A204.1 (cell line): ENCODE data around the gene TNN.

Source experiments
- FAIRE-seq: peaks from 2 replicates; lab custom pipeline; 2012; peaks lifted over from hg19 to GRCh38; lab: Jason Lieb, UNC

Gene TNN

DNA sequence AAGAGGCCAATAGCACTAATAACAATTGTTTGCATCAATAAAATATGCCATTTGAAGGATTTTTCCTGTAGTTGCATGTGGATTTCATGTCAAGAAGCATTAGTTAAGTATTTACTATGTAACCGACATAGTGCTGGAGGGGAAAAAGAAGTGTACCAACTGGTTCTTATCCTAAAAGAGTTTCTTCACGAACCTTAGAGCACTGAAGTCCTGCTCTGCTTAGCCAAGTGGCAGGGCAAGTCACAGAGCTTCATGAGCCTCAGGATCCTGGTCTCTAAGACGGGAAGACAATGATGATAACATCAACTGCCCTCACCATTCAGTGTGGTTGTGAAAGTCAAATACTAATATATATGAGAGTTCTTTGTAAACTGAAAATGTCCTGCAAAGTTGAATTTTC is 110.8 kb downstream of the TNN start:
- no peak for FAIRE-seq

DNA sequence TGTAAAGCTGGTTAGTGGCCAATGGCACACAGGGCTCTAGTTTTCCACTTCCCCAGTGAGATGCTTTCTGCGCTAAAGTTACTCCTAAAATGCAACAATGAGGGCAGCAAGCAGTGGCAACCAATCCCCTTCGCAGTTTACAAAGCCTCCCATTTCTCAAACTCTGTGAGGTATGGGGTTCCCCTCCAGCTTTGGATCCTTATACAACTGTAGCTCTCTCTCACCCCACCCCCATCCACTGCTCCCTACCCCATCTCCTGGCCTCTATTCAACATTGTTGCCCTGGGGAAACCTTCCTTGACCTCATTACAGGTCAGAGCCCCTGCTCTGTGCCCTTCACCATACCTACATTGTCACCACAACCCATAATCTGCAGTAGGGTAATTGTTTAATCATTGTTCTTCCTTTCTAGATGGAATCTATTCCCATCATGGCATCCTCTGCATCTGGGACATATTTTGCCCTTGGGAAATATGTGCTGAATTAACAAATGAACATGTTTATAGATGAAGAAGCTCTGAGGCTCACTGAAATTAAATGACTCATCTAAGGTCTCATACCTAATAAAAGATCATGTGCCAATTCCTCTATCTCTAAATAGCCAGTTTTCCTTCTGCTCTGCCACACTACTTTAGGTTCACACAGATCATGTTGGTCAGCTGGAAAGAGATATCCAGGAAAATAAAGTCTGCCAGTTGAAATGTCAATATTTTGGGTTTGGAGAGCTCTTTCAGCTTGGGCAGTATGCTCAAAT is 112.4 kb downstream of the TNN start:
- no peak for FAIRE-seq

DNA sequence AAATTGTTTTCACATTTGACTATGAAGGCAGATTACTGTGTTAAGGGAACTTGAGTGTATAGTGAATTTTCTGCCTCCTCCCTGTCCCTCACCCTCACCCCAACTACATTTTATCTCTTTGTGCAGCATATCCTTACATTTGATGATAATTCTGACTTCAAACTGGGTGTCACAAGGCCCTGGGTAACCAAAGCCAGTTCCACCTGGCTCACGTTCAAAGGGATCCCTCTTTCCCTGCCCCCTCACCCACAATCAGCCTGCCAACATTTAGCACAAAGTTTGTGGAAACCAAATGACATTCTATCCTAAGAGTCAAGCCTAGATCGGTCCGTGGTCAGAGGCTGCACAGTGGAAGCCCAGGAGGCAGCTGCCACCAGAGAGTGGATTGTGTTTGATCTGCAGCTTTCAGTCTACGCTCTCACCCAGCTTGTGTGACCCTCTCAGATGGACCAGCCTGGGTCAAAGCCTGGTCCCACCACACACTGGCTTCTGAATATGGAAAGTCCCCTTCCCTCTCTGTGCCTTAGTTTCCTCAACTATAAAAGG is 114.6 kb downstream of the TNN start:
- no peak for FAIRE-seq

DNA sequence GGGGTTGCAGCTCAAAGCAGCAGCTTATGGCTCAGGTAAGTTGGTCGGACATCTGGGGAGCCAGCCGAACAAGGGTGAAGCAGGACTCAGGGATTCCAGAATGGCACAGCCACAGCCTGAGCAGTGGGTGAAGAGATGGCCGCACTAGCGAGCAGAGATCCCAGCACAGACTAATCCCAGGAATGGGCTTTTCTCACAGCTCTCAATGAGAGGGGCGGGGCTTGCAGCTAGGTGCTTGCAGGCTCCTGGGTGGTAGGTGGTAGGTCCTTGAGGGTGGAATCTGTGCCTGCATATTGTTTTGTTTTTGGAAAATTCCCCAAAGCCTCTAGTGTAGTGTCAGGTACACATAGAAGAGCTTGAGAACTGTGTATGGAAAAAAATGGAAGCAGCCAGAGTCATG is 116.0 kb downstream of the TNN start:
- FAIRE-seq: no peak

DNA sequence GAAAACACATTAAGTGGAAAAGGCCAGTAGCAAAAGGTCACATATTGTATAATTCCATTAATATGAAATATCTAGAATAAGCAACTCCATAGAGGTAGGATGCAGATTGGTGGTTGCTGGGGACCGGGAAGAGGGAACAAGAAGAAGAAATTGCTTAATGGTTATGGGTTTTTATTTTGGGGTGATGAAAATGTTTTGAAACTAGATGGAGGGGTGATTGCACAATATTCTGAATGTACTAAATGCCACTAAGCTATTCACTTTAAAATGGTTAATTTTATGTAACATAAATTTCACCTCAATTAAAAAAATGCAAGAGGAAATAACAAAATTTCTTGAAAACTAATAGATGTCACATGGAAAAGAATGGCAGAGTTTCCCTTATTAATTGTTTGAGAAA is 118.3 kb downstream of the TNN start:
- FAIRE-seq: no peak

DNA sequence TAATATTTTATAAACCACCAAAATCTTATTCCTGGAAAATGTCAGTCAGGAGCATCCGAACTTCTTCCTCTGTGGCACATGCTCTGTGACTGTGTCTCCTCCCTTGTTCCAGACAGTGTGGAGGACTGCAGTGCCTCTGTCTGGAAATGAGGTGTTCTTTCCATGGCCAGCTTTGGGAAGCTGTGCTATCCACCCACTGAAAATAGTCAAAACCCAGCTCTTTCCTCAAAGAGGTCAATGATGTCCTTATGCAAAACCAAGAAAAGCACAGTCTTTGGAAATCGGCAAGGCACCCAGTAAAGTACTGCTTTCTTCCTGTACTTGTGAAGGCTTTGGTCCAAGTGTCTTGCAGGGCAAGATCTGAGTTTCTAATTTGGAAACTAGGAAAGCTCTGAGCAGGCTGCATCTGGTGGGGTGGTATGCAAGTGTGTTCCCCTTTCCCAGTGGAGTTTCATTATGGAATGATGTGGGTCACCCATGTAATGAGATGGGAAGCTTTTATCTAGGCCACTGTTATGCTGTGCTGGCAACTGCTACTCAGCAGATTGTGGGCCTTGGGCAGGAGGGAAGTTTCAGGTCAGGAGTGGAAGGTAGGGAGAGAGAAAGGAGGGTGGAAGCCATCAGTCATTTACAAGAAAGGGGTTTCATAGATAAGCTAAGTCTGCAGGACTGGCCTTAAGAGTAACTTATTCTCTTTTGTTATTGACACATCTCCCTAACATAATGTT is 119.0 kb downstream of the TNN start:
- no peak for FAIRE-seq

DNA sequence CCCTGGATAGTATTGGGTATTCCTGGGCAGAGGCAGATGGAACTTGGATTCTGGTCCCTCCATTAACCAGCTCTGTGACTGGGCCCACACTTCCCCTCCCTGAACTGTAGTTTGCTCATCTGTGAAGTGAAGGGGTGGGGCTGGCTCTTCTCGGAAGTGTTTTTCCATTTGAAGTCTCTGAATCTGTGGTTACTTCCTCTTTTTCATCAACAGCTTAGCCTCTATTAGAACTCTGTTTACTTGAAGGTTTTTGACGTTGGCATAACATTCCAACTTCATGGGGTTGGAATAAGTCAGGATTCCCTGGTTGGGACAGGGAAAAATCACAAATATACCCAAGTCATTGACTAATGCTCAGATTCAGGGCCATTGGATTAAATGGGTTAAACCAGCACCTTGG is 121.3 kb downstream of the TNN start:
- no peak for FAIRE-seq

DNA sequence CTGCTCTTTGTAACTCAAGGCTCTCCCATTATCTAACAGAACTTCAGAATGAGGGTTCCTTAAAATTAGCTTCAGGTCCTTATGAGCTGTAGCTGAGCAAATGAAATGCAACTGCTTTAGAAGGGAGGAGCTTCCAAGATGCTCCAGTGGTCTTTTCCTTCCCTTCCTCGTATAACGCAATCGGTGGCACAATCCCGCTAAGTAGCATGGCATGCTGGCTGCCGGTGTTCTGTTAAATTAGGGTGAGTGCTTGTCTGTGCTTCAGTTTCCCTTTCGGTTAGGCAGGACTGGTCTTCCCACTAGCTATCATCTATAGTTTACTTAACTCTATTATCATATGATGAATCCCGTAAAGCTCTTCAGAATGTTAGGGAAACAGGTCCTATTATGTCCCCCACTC is 124.0 kb downstream of the TNN start:
- no peak for FAIRE-seq

DNA sequence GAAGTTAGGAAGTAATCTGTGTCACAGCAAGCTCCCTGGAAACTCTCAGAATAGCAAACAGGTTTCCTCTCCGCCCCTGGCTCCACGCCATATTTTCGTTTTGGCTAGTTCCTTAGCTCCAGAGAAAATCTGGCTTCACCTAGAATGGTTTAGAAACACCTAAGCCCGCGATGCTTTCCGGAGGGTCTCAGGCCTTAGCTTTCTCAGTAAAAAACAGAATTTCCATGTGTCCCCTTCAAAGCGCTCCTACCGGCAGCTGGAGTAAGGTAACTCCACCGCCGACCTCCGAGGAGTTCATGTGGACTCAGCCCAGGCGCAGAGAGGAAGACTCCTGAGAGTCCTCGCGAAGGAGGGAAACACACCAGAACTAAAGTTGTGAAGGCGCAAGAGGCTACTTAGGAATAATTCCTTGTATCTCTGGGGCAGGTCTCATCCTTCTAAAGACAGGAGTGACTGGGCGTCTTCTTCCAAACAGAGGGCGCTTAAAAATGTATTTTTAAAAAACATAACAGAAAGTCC is 124.5 kb downstream of the TNN start:
- no peak for FAIRE-seq

DNA sequence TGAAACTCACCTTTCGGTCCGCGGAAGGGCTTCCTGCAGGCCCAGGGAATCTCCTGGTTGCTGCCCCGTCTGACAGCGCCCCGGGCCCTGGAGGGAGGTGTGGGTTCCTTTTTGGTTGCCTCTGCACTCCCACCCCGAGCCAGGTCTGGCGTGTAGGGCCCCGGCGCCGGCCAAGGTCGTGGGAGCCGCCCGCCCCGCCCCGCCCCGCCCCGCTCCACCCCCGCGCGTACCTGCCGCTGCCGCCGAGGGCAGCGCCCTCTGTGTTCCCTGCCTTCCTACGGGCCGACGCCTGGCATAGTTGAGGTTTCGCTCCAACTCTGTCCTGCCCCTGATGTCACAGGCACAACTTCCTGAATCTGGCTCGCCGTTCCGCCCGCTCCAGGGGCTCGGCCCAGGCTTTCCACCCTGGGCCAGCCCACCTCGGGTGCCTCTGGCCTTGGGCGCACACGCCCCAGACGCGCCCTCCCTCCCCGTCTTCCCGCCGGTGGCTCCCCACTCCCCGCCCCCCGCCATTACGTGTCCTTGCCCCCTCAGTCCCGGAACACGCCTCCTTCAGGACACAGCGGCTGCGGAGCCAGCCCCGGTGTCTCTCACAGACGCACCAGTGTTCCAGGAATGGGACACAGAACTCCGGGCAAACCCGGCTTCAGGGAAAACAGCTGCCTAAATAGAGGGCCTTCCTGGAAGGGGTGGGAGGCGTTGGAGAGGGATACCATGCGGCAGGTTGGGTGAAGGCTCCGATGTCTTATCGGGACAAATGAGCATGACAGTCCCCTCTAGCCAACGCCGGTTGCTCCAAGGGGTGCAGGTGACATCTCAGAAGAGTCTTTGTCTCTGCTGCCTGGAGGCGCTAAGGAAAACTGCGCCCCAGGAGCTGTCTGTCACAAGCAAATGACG is 125.2 kb downstream of the TNN start, which contains the start of gene KIAA0040:
Gene KIAA0040, minus strand, starts transcription at position 147 of the 897 bp plus-strand sequence. CDS start 31,763 bp downstream, outside the sequence.
- FAIRE-seq: no peak

DNA sequence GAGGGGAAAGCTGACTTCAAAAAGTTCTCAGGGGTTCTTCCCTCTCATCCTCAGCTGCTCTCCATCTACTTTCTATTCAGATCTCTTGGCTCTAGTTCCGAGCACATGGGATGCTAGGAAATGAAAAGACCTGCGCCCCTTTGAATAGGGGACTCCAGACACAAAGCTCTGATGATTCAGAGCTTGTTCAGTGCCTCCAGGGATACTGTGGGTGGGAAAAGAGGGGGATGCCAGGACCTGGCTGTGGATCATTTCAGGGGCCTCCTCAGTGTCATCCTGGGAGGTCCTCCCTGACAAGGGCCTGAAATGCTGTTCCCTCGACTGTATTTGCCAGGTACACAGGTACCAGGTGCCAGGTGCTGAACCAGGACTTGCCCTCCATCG is 125.9 kb downstream of the TNN start:
- FAIRE-seq: no peak

DNA sequence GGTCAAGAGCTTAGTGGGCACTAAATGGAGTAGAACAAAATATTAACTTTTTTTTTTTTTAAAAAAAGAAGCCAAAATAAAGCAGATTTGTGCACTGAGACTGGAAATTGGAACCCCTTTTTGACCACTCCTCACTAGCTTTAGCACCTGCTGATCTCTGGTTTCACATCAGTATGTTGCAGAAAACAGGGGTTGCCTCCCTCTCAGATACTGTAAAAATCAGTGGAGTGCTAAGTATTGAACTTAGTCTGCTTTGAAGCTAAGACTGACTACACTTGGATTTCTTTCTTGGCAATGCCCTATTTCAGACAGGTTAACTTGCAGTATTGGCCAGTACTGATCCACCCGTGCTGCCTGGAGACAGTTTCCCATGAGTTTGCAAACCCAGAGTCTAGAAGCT is 127.6 kb downstream of the TNN start:
- no peak for FAIRE-seq

DNA sequence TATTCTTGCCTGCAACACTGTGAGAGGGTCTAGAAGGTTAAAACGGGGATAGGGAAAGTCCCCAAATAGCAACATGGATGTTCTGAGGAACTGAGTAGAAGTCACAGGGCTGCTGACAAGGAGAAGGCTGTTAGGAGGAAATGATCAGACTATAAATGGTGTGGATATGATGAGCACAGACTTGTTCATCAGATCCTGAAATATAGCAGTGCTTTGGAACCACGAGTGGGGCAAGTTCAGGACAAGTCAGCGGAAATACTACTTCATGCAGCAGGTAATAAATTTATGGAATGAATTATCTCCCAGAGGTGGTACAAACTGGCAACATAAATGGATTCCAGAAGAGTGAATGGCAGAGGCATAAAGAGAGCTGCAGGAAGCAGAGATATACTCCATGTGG is 128.2 kb downstream of the TNN start:
- FAIRE-seq: no peak

DNA sequence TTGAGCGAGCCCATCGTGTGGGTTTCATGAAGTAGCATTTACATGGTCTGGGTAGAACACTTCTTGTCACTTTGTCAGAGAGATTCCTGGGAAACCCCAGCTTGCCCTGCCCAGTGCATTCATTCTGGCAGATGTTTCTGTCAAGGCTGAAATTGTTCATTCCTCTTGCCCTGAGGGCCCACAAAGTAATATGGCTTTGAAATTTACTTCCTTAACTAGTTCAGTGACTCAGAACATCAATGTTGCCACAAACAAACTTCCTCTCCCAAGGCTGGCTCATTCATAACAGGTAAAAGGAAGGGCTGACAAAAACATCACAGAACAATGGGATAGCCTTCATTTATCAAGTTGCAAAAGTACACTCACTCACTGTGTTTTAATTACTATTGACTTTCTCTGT is 129.9 kb downstream of the TNN start:
- no peak for FAIRE-seq
